Nephron progenitor cell (in vitro differentiated cells): ENCODE data around the gene AP3S1.
A peak's percentile ranks its signal among the peaks of the same experiment; 100 is the strongest.
"Not testable (repeated sequence)": the region's sequence is repeated elsewhere in the genome, so short reads cannot be mapped to it uniquely, and the experiment has no call there.

ENCODE experiments used
- DNase-seq: peaks from one replicate; pipeline ENCODE4 v3.0.0; 2021
- H3K27ac Mint-ChIP-seq: 2 replicates; pipeline ENCODE4 v1.8.0; 2021; ENCODE audit warnings: mild to moderate bottlenecking, moderate library complexity, mixed read lengths
- H3K27me3 Mint-ChIP-seq: 2 replicates; pipeline ENCODE4 v1.8.0; 2021; ENCODE audit warnings: mild to moderate bottlenecking, low read depth, mixed read lengths; ENCODE audit not compliant: poor library complexity
- H3K36me3 Mint-ChIP-seq: 2 replicates; pipeline ENCODE4 v1.8.0; 2021; ENCODE audit warnings: low read depth, mixed read lengths
- H3K4me1 Mint-ChIP-seq: 2 replicates; pipeline ENCODE4 v1.8.0; 2021; ENCODE audit warnings: mixed read lengths
- H3K4me3 Mint-ChIP-seq: 2 replicates; pipeline ENCODE4 v1.8.0; 2021; ENCODE audit warnings: mild to moderate bottlenecking, moderate library complexity, mixed read lengths
- H3K9me3 Mint-ChIP-seq: 2 replicates; pipeline ENCODE4 v1.8.0; 2021; ENCODE audit warnings: mild to moderate bottlenecking, moderate library complexity, mixed read lengths
- TF ChIP-seq, protein P1 (sequence below): fragments of 200-600 bp; sonication (generic); IDR thresholded peaks from 2 replicates; pipeline ENCODE4 v1.5.0; 2021; ENCODE audit warnings: antibody characterized with exemption

AP3S1 gene

DNA sequence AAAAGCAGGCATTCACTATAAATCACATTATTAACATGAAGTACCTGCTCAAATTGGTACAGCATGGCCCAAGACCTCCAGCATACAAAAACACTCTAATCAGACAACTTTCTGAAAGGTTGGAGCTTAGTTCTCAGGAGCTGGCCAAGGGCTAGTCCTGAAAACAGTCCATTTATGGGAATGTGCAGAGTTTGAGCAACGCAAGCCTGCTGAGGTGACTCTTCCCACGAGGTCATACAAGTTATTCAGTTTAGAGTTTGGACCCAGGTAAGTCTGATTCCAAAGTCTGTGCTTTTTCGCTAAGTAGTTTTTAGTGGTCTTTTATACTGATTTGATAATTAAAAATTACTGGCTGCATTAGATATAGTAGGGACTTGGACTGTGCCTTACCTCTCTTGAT lies 52.6 kb downstream of the AP3S1 start:
- peaks cover 4% of the 10 kb centered on the region for H3K4me1 Mint-ChIP-seq
- H3K9me3 Mint-ChIP-seq, result no peaks in the 10 kb centered on the region
- TF ChIP-seq, protein P1, sequence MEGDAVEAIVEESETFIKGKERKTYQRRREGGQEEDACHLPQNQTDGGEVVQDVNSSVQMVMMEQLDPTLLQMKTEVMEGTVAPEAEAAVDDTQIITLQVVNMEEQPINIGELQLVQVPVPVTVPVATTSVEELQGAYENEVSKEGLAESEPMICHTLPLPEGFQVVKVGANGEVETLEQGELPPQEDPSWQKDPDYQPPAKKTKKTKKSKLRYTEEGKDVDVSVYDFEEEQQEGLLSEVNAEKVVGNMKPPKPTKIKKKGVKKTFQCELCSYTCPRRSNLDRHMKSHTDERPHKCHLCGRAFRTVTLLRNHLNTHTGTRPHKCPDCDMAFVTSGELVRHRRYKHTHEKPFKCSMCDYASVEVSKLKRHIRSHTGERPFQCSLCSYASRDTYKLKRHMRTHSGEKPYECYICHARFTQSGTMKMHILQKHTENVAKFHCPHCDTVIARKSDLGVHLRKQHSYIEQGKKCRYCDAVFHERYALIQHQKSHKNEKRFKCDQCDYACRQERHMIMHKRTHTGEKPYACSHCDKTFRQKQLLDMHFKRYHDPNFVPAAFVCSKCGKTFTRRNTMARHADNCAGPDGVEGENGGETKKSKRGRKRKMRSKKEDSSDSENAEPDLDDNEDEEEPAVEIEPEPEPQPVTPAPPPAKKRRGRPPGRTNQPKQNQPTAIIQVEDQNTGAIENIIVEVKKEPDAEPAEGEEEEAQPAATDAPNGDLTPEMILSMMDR, result no peak
- H3K27ac Mint-ChIP-seq, result no peak overlapping the region
- DNase-seq, result no peak
- no peak overlapping the region for H3K4me3 Mint-ChIP-seq
- peaks cover 32% of the 10 kb centered on the region for H3K36me3 Mint-ChIP-seq
- no peaks in the 10 kb centered on the region for H3K27me3 Mint-ChIP-seq

- peaks cover 4% of the 10 kb centered on the region for H3K4me1 Mint-ChIP-seq
- H3K27ac Mint-ChIP-seq, result no peak overlapping the region
- H3K36me3 Mint-ChIP-seq, result peaks cover 35% of the 10 kb centered on the region
- TF ChIP-seq, protein P1, result no peak
- DNase-seq, result no peak
- no peaks in the 10 kb centered on the region for H3K27me3 Mint-ChIP-seq
- H3K4me3 Mint-ChIP-seq, result no peak overlapping the region
- no peaks in the 10 kb centered on the region for H3K9me3 Mint-ChIP-seq
These were observed 54.1 kb downstream of the AP3S1 start for GRCh38 chr5:115895821-115896220.

GRCh38 chr5:115898656-115899055 lies 56.9 kb downstream of the AP3S1 start:
- no peak for DNase-seq
- TF ChIP-seq, protein P1, result no peak
- Mint-ChIP-seq H3K9me3 (no peaks in the 10 kb centered on the region), H3K4me1 (peaks cover 4% of the 10 kb centered on the region), H3K4me3 (no peak overlapping the region), H3K27ac (peak overlapping the region; percentile 59), H3K36me3 (peaks cover 35% of the 10 kb centered on the region), H3K27me3 (no peaks in the 10 kb centered on the region)

GRCh38 chr5:115907177-115907576 lies 65.4 kb downstream of the AP3S1 start:
- H3K4me1 Mint-ChIP-seq, result no peaks in the 10 kb centered on the region
- no peak overlapping the region for H3K27ac Mint-ChIP-seq
- no peaks in the 10 kb centered on the region for H3K9me3 Mint-ChIP-seq
- no peaks in the 10 kb centered on the region for H3K27me3 Mint-ChIP-seq
- no peak overlapping the region for H3K4me3 Mint-ChIP-seq
- TF ChIP-seq, protein P1, result no peak
- DNase-seq, result no peak
- no peaks in the 10 kb centered on the region for H3K36me3 Mint-ChIP-seq

GRCh38 chr5:115913623-115914400 lies 72.1 kb downstream of the AP3S1 start:
- H3K4me1 Mint-ChIP-seq, result peaks cover 17% of the 10 kb centered on the region
- not testable (repeated sequence) for H3K9me3 Mint-ChIP-seq, H3K27ac Mint-ChIP-seq, H3K27me3 Mint-ChIP-seq, DNase-seq, H3K4me3 Mint-ChIP-seq
- peaks cover 12% of the 10 kb centered on the region for H3K36me3 Mint-ChIP-seq

DNA sequence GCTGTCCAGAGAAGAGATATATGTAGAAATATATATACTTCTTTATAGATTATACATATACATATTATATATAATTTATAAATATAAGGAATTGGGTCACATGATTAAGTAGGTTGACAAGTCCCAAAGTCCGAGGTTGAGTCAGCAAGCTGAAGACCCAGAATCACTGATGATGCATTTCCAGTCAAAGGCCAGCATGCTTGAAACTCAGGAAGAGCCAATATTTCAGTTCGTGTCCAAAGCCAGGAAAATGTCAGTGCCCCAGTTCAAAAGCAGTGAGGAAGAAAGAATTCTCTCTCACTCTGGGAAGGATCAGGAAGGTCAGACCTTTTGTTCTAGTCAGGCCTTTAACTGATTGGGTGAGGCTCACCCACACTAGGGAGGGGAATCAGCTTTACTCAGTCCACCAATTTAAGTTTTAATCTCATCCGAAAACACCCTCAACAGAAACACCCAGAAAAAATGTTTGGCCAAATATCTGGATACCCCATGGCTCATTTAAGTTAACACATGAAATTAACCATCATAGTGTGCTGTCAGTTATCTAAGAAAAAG lies 78.5 kb downstream of the AP3S1 start:
- TF ChIP-seq, protein P1, result no peak
- no peaks in the 10 kb centered on the region for H3K27me3 Mint-ChIP-seq

DNA sequence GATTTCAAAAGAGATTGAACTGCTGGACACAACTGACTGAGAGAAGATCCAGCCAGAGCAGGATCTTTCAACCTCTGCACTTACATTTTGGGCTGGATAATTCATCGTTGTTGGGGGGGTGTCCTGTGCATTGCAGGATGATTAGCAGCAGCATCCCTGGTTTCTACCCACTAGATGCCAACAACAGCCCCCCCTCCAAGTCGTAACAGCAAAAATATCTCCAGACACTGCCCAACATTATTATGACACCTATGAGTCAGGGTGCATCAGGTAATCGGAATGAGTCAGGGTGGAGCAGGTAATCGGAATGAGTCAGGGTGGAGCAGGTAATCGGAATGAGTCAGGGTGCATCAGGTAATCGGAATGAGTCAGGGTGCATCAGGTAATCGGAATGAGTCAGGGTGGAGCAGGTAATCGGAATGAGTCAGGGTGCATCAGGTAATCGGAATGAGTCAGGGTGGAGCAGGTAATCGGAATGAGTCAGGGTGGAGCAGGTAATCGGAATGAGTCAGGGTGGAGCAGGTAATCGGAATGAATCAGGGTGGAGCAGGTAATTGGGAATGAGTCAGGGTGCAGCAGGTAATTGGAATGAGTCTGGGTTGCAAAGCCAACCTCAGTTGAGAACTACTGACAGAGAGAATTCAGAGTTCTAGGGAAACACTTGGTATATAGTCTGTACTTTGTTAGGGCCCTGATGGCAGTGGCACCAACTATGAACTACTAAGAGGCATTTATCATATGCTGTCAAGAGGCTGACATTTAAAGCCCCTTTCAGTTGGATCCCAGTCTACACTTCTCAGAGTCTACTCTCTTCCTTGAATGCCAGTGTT lies 87.1 kb downstream of the AP3S1 start:
- H3K4me1 Mint-ChIP-seq, H3K36me3 Mint-ChIP-seq, H3K4me3 Mint-ChIP-seq, H3K27ac Mint-ChIP-seq, H3K9me3 Mint-ChIP-seq, DNase-seq, H3K27me3 Mint-ChIP-seq: not testable (repeated sequence)

More for the DNA sequence above, 78.5 kb downstream of the AP3S1 start:
- Mint-ChIP-seq H3K9me3 (no peaks in the 10 kb centered on the region), H3K27ac (no peak overlapping the region), H3K4me3 (no peak overlapping the region), H3K4me1 (peaks cover 26% of the 10 kb centered on the region), H3K36me3 (peaks cover 11% of the 10 kb centered on the region)
- no peak for DNase-seq

GRCh38 chr5:115930171-115930570 lies 88.4 kb downstream of the AP3S1 start:
- not testable (repeated sequence) for DNase-seq, H3K27ac Mint-ChIP-seq, H3K36me3 Mint-ChIP-seq, H3K27me3 Mint-ChIP-seq, H3K4me3 Mint-ChIP-seq, H3K9me3 Mint-ChIP-seq, H3K4me1 Mint-ChIP-seq
